Measurements from ENCODE around the gene NR2C2. TPM values are rescaled to one million over a fixed set of nuclear protein-coding genes. Genes with fewer than 3 reads are reported as not detected.

NR2C2 gene
- total RNA-seq, 1 experiment from 2014 or later: 38.5 TPM

DNA sequence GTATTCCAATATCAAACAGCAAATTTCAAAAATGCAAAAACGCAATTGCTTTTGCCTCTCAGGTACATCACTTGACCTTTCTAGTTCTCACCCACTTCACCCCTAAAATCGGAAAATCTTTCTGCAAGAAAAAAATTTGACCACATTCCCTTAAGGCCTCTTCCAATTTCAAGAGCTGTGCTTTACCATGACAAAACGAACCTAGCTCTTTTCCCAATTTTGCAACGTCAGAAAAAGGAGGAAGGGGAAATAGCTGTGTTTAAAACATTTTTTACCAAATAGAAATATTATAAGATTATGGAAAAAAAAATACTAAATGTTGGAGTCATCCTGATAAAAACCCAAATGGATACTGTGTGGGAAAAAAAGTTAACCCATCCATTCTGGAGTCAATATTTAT is 1.1 kb upstream of the NR2C2 start:
- no peak for TF ChIP-seq CTCF (conservative IDR thresholded peaks at IDR 0.05)

More for the DNA sequence above, 1.1 kb upstream of the NR2C2 start:
- no peak overlapping the region for H2AFZ ChIP-seq (ENCODE audit: low read length)
- no peak overlapping the region for H3K4ac ChIP-seq (ENCODE audit: low read depth, low read length)
- H3K23ac ChIP-seq (ENCODE audit: insufficient read length, low read depth, low read length): no peak overlapping the region
- no peak overlapping the region for H2BK120ac ChIP-seq (ENCODE audit: low read depth, low read length, poor library complexity, severe bottlenecking)
- no peak overlapping the region for H2BK12ac ChIP-seq (ENCODE audit: insufficient read length, low read depth, low read length)
- H2BK20ac ChIP-seq (ENCODE audit: low read depth, low read length, poor library complexity, severe bottlenecking): no peak overlapping the region
- no peak overlapping the region for H2BK15ac ChIP-seq (ENCODE audit: low read depth, low read length)
- peaks cover 6% of the 10 kb centered on the region for H3K23me2 ChIP-seq (ENCODE audit: insufficient read length, low read depth, low read length, poor library complexity, severe bottlenecking)
- H4K91ac ChIP-seq (ENCODE audit: insufficient read length, low read depth, low read length): no peak overlapping the region
- peak overlapping the region; percentile 59 for H3K4me2 ChIP-seq (ENCODE audit: insufficient read depth, insufficient read length, low read length)
- no peak overlapping the region for H2AK5ac ChIP-seq (ENCODE audit: insufficient read length, low read length)
- no peaks in the 10 kb centered on the region for H3K4me1 ChIP-seq (ENCODE audit: insufficient read depth, low read length)
- H3K18ac ChIP-seq (ENCODE audit: insufficient read length, low read depth, low read length): no peak overlapping the region
- no peaks in the 10 kb centered on the region for H3K27me3 ChIP-seq (ENCODE audit: insufficient read depth, low read length)
- Mint-ChIP-seq H3K4me3 (peak overlapping the region; percentile 92 to 96), H3K36me3 (ENCODE audit: insufficient read depth in 1 of 3, low read depth in 3 of 3) (peaks cover 14 to 47% (median 45%) of the 10 kb centered on the region in 3 experiments; a peak in 5 of 7 replicates), H3K9me3 (no peaks in the 10 kb centered on the region), H3K27me3 (ENCODE audit: low read depth) (no peaks in the 10 kb centered on the region), H3K27ac (no peak overlapping the region; a peak in 3 of 7 replicates), H3K4me1 (peaks cover 40 to 41% of the 10 kb centered on the region in 2 experiments)
- no peak overlapping the region for H2BK5ac ChIP-seq (ENCODE audit: insufficient read length, low read length)
- peak overlapping the region; percentile 96 for H3K9ac ChIP-seq (ENCODE audit: extremely low read depth, insufficient read length, low read length)
- peaks cover 24% of the 10 kb centered on the region; the same call in 1 of the 2 replicates for H3K79me2 ChIP-seq (ENCODE audit: insufficient read depth, low read length)
- H3K27ac ChIP-seq (ENCODE audit: insufficient read length, low read depth, low read length): no peak overlapping the region
- no peaks in the 10 kb centered on the region for H3K9me3 ChIP-seq (ENCODE audit: control insufficient read depth, low read depth, low read length)
- no peaks in the 10 kb centered on the region for H4K20me1 ChIP-seq (ENCODE audit: control insufficient read depth, insufficient read depth, insufficient read length)
- no peak for DNase-seq
- H3K56ac ChIP-seq (ENCODE audit: insufficient read length, low read depth, low read length): no peak overlapping the region
- no peak overlapping the region for H3T11ph ChIP-seq (ENCODE audit: low read length)
- WGBS (ENCODE audit: extremely low coverage, insufficient read length, low lambda C conversion rate): no CpG with 5 or more reads among the region's 4 CpGs
- H3K14ac ChIP-seq (ENCODE audit: insufficient read depth, low read length): no peak overlapping the region
- peaks cover 8% of the 10 kb centered on the region for H3K79me1 ChIP-seq (ENCODE audit: insufficient read depth, low read depth, low read length, poor library complexity, severe bottlenecking)
- H4K8ac ChIP-seq (replicated peaks; ENCODE audit: insufficient read length, low read depth, low read length): no peak overlapping the region
- H4K5ac ChIP-seq (ENCODE audit: insufficient read length, low read depth, low read length): no peak overlapping the region

Data from H9 (cell line).